ENCODE measurements around the gene TLE2.
"Not testable (repeated sequence)": the region's sequence is repeated elsewhere in the genome, so short reads cannot be mapped to it uniquely, and the experiment has no call there.

Gene TLE2

GRCh38 chr19:3055741-3056416 lies 26.8 kb upstream of the TLE2 start:
- DNase-seq, result no peak

DNA sequence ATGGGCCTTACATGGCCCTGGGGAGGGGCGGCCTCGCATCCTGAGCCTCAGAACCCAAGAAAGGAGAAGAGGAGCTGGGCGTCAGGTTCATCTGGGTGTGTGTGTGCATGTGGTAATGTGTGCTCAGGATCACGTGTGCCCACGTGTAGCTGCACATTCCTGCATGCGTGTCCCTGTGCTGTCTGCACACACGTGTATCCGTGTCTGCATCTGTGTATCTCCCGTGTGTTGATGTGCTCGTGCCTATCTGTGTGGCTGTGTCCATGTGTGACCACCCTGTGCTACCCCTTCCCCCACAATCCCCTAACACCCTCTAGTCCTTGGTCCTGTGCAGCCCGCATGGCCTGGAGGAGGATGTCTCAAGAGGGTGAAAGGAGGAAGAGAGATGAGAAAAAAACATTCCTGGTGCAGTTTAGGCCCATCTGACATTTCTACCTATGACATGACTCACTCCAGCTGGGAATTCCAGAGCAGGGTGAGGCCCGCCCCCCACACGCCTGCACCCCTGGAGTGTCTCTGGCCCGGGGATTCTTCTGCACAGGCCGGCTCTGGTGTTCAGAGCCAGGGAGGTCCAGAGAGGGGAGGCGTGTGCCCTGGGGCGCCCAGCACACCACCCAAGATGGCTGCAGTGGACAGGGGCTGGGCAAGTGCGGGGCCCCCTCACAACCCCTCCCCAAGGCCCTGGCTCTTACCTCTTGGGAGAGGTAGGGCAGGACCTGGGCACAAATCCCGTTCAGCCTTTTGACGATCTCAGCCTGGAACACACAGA lies 26.1 kb upstream of the TLE2 start:
- DNase-seq, result no peak

- no peak for DNase-seq
These were observed 25.3 kb upstream of the TLE2 start for GRCh38 chr19:3054265-3054971.

GRCh38 chr19:3053780-3054179 lies 24.7 kb upstream of the TLE2 start:
- DNase-seq, result no peak

- no peak for DNase-seq
These were observed 24.1 kb upstream of the TLE2 start for GRCh38 chr19:3053218-3053621.

GRCh38 chr19:3050016-3050415 lies 20.9 kb upstream of the TLE2 start:
- DNase-seq, result not testable (repeated sequence)

- no peak for DNase-seq
These were observed 20.0 kb upstream of the TLE2 start for GRCh38 chr19:3049089-3049488.

- no peak for DNase-seq
These were observed 19.1 kb upstream of the TLE2 start for GRCh38 chr19:3048190-3048533.

DNA sequence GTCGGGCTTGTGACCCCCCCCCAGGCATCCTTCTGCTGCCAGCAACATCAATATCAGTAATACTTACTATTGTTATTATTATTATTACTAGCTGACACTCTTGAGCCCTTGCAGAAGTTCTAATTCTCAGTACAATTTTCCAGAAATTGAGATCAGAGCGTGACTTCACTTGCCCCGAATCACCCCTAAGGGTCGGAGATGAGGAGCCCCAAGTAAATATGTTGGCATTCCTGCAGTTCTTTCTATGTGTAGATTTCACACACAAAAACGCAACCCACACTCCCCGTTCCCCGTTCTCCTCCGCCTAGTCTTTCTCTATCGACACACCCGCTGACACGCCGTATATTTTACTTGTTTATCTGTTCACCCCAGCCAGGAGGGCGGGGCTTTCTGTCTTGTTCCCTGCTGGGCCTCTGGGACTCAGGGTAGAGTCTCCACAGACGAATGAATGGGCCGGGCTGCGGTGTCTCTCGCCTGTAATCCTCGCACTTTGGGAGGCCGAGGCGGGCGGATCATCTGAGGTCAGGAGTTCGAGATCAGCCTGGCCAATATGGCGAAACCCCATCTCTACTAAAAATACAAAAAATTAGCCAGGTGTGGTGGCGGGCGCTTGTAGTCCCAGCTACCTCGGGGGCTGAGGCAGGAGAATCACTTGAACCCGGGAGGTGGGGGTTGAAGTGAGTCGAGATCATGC lies 18.6 kb upstream of the TLE2 start:
- peak; percentile 69 for DNase-seq

- no peak for DNase-seq
These were observed 17.8 kb upstream of the TLE2 start for GRCh38 chr19:3046698-3047495.

DNA sequence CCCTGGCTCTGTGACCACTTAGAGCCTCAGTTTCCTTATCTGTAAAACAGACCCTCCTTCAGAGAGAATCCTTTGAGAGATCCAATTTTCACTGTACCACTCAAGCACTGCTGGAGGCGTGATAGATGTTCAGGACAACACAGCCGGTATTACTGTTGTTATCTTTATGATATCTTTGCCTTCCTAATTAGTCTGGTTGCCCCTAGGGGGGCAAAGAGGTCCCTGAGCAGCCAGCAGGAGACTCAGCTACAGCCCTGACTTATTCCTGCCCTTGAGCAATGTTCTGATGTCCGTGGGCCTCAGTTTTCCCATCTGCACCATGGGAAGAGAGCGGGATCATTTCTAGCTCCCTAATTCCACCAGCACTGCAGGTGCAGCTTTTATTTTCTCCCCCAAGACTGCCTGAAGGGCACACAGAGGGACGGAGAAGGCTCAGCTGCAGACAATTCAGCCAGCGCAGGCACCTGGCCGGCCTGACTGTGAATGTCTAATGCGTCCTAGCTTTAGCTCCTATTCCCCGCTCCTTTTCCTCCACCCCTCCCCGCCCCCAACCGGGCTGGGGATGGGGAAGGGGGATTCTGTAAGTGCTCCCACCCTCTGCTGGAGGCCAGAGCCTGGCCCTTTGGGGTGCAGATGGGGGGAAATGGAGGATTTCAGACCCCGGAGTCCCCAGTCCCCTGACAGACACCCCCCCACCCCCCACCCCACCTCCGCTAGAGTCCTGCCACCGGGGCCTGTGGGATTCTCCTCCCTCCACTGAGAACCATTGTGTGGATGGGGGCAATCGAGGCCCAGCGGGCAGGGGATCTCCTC lies 17.0 kb upstream of the TLE2 start:
- no peak for DNase-seq

- no peak for DNase-seq
These were observed 16.1 kb upstream of the TLE2 start for GRCh38 chr19:3045191-3045590.

DNA sequence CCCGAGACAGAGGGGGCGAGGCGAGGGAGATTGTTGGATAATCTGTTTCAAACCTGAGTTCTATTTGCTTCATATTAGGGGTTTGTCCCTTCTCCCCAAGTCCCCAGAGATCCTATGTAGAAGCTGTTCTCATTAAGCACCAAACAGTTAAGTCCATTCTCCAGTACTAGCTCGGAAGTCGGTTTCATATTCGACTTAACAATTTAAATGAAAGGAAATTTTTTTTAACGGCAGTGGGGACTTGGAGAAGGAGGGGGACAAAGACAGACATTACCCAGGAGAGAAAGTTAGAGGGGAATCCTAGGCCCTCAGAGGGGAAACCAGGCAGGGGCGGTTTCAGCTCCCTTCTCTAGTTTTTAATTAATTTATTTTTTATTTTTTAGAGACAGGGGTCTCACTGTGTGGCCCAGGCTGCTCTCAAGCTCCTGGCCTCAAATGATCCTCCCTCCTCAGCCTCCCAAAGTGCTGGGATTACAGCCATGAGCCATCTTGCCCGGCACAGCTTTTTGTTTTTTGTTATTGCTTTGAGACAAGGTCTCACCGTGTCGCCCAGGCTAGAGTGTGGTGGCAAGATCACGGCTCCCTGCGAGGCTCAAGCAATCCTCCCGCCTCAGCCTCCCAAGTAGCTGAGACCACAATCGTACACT lies 13.7 kb upstream of the TLE2 start:
- DNase-seq, result no peak

- DNase-seq, result no peak
These were observed 12.9 kb upstream of the TLE2 start for GRCh38 chr19:3041761-3042620.

GRCh38 chr19:3041327-3041726 lies 12.2 kb upstream of the TLE2 start:
- no peak for DNase-seq

DNA sequence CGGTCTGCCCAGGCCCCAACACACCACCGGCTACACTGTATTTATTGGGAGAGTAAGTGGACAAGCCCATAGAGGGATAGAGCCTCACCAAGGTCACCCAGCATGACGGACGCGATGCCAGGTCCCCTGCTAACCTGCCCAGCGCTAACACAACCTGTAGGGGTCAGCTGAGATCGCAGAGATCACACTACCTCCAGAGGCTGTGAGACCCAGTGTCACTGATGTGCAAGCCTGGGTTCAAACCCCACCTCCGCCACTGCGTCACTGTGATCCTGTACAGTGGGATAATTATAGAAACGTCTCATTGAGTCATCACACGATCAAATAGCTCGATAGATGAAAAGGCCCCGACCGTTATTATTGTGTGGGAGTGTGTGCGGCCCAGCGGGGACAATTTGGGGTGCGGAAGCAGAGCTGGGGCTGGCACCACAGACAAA lies 10.6 kb upstream of the TLE2 start:
- no peak for DNase-seq

GRCh38 chr19:3039125-3039524 lies 10.0 kb upstream of the TLE2 start:
- no peak for DNase-seq

DNA sequence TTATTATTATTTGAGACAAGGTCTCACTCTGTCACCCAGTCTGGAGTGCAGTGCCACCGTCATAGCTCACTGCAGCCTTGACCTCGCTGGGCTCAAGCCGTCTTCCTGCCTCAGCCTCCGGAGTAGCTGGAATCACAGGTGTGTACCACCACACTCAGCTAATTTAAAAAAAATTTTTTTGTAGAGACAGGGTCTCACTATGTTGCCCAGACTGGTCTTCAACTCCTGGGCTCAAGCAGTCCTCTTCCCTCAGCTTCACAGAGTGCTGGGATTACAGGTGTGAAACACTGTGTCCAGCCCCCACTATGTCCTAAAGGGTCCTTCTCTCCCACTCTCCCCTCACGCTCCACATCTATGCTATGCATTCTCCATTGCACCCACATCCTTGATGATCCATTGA lies 9.1 kb upstream of the TLE2 start:
- no peak for DNase-seq

- not testable (repeated sequence) for DNase-seq
These were observed 8.0 kb upstream of the TLE2 start for GRCh38 chr19:3036977-3037544.

Data from activated naive CD4-positive, alpha-beta T cell treated with anti-CD3 and anti-CD28 coated beads, Interleukin-2, amount 50 U/mL, for 16 hours (primary cell).